Ovary (tissue), 9 donors: ENCODE data around the gene ADGRF1. TPM values are rescaled to one million over a fixed set of nuclear protein-coding genes. Genes with fewer than 3 reads are reported as not detected.

ENCODE experiments used
- DNase-seq, 5 donors: peaks; one replicate each; pipeline ENCODE4 v3.0.0-alpha.2; 2019 to 2020
- H3K27ac ChIP-seq, 2 donors: fragments of 200-600 bp; one replicate each; pipeline versions ENCODE4 v1.5.1 to v1.8.0; 2019 to 2022
- H3K27me3 ChIP-seq: fragments of 200-600 bp; one replicate; pipeline ENCODE4 v1.8.0; 2022
- H3K36me3 ChIP-seq: fragments of 200-600 bp; sonication (generic); one replicate; pipeline ENCODE4 v1.5.1; 2019
- H3K4me1 ChIP-seq: one replicate; pipeline ENCODE4 v1.8.1; 2013; ENCODE audit warnings: mild to moderate bottlenecking, moderate library complexity; ENCODE audit not compliant: insufficient read depth
- H3K4me3 ChIP-seq: fragments of 200-600 bp; sonication (generic); one replicate; pipeline ENCODE4 v1.5.1; 2017
- H3K9me3 ChIP-seq, 2 donors: fragments of 200-600 bp in 1 of 2; sonication (generic) in 1 of 2; one replicate each; pipeline versions ENCODE4 v1.5.1 to v1.8.1; 2013 to 2019; ENCODE audit warnings: mild to moderate bottlenecking in 1 of 2, moderate library complexity in 1 of 2
- CTCF ChIP-seq, 3 donors: fragments of 450-650 bp in 2 of 3; fragments of 200-600 bp in 1 of 3; IDR thresholded peaks; one replicate each; pipeline versions ENCODE4 v1.5.1 to v1.8.0; 2016 to 2022; ENCODE audit warnings: antibody characterized with exemption in 3 of 3, mild to moderate bottlenecking in 1 of 3
- EP300 ChIP-seq: sonication (generic); formaldehyde crosslinking; IDR thresholded peaks from one replicate; pipeline ENCODE4 v1.6.1; 2017; ENCODE audit warnings: antibody characterized with exemption
- POLR2A ChIP-seq: fragments of 450-650 bp; IDR thresholded peaks from one replicate; pipeline ENCODE4 v1.6.1; 2017; ENCODE audit warnings: antibody characterized with exemption, mild to moderate bottlenecking, moderate library complexity
- WGBS, 3 donors: extraction: QIAGEN DNeasy Blood & Tissue Kit in 1 of 3; methylation state at CpG; one replicate each; pipeline versions ENCODE4 v1.1.5 to v1.1.7; 2013 to 2017; 5-methylcytosine and 5-hydroxymethylcytosine counted together
- intact Hi-C, 4 donors: fragments of 100-400 bp; cut with DNase I; formaldehyde crosslinking; loops; one replicate each; pipeline versions ENCODE4 v1.11.0 to v1.15.1; 2022 to 2023
- polyA plus RNA-seq, 2 donors: library from polyadenylated mRNA; stranded (reverse); fragments of 200-250 nt in 1 of 2; fragments of 350-450 nt in 1 of 2; fragmentation: Illumina TruSeq in 1 of 2; extraction: RNeasy Lipid Tissue Mini Kit (QIAGEN cat#74804) in 1 of 2; gene quantifications; one replicate each; pipeline ENCODE4 v1.2.3, GENCODE V29; 2013 to 2014
- total RNA-seq, 7 donors: library from RNA; depleted of rRNA in 2 of 7; stranded (reverse); fragments of >200 nt in 2 of 7; fragmentation: NEBNext Ultra II Directional in 3 of 7; extraction: Animal tissue kit (Norgen Biotek cat#: 25700) in 3 of 7; gene quantifications; one replicate each; pipeline versions ENCODE4 v1.1.0 to v1.2.4, GENCODE V29; 2016 to 2023
- donor health status: DM: no; HTN: no; CAD: no; lungs with moderate emphysema.
- donor health status: DM: no; HTN: no; CAD: no.
- donor health status: Bipolar disorder and iron deficiency.
- donor health status: DM: yes; HTN: yes; CAD: no.
- donor health status: DM: no; HTN: no; CAD: no.
- donor health status: DM: yes; HTN: yes; CAD: no.

ADGRF1 gene
- total and polyA plus RNA-seq, 9 donors = 0.11 to 1.2 (median 0.24) TPM; not detected in 6

- no peaks in the 10 kb centered on the region for H3K9me3 ChIP-seq
- WGBS, 3 donors = 20 to 35% (median 20%) methylated on average over 1 of the region's 1 CpG
- DNase-seq = no peak
- no peaks in the 10 kb centered on the region for H3K4me1 ChIP-seq
- no peak for TF ChIP-seq CTCF (IDR thresholded peaks at IDR 0.05)
- H3K36me3 ChIP-seq = no peaks in the 10 kb centered on the region
- intact Hi-C loops = no loop called here
- H3K27me3 ChIP-seq = no peaks in the 10 kb centered on the region
- H3K4me3 ChIP-seq = no peak overlapping the region
- H3K27ac ChIP-seq = no peak overlapping the region
Observed at GRCh38 chr6:46969206-46969605, 72.9 kb downstream of the ADGRF1 start.

DNA sequence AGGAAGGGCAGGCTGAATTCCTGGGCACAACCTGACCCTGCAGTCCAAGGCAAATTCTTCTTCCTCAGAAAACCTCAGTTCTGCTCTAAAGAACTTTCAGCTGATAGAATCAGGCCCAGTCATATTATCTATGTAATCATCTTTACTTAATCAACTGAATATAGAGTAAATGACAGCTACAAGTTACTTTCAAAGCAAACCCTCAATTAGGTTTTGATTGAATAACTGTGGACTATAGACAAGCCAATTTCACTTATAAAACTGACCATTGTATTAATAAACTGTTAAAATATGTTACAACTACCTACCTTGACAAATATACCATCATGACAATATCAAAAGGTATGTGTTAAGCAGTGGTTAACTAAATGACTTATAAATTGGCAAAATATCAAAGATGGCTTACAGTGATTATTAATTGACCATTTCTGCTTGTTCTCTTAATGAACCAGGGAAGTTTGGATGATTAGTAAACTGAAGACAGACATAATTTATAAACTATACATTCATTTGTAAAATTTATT, 74.2 kb downstream of the ADGRF1 start:
- no peak for DNase-seq
- Histone ChIP-seq H3K36me3 (no peaks in the 10 kb centered on the region), H3K4me1 (no peaks in the 10 kb centered on the region), H3K27ac (no peak overlapping the region), H3K27me3 (no peaks in the 10 kb centered on the region), H3K9me3 (no peaks in the 10 kb centered on the region), H3K4me3 (no peak overlapping the region)
- intact Hi-C loops = no loop called here
- TF ChIP-seq POLR2A = no peak
- TF ChIP-seq EP300 = no peak
- TF ChIP-seq CTCF (IDR thresholded peaks at IDR 0.05) = no peak

- no peak for DNase-seq
- Histone ChIP-seq H3K9me3 (no peaks in the 10 kb centered on the region), H3K27me3 (no peaks in the 10 kb centered on the region), H3K4me1 (no peaks in the 10 kb centered on the region), H3K36me3 (no peaks in the 10 kb centered on the region), H3K27ac (no peak overlapping the region), H3K4me3 (no peak overlapping the region)
- intact Hi-C loops = no loop called here
- whole genome bisulfite sequencing, 3 donors = 52 to 67% (median 67%) methylated on average over 12 of the region's 12 CpGs
- TF ChIP-seq EP300 (no peak), CTCF (IDR thresholded peaks at IDR 0.05) (no peak), POLR2A (no peak)
Observed at GRCh38 chr6:46964716-46965519, 77.2 kb downstream of the ADGRF1 start.

GRCh38 chr6:46963626-46964025, 78.5 kb downstream of the ADGRF1 start:
- Histone ChIP-seq H3K27ac (no peak overlapping the region), H3K36me3 (no peaks in the 10 kb centered on the region), H3K4me3 (no peak overlapping the region), H3K27me3 (no peaks in the 10 kb centered on the region), H3K9me3 (no peaks in the 10 kb centered on the region), H3K4me1 (no peaks in the 10 kb centered on the region)
- intact Hi-C loops = no loop called here
- WGBS, 3 donors = 17 to 33% (median 25%) methylated on average over 5 of the region's 5 CpGs
- DNase-seq = no peak
- TF ChIP-seq CTCF (IDR thresholded peaks at IDR 0.05) = no peak
- no peak for TF ChIP-seq POLR2A
- TF ChIP-seq EP300 = no peak
